Epithelial cell of esophagus (primary cell): ENCODE results near the gene HBA1.

Experiments
- DNase-seq: peaks from one replicate; pipeline ENCODE4 v3.0.0; 2010; ENCODE audit warnings: low read depth
- H3K4me3 ChIP-seq: 2 replicates; pipeline ENCODE4 v1.5.1; 2011; ENCODE audit warnings: mild to moderate bottlenecking, low read length, control low read depth
- TF ChIP-seq, protein P1 (sequence below): IDR thresholded peaks from 2 replicates; pipeline ENCODE4 v1.5.1; 2011; ENCODE audit warnings: low read depth, mild to moderate bottlenecking, low read length, control low read depth, inconsistent platforms; ENCODE audit not compliant: insufficient read depth; ENCODE audit errors: missing control alignments

The HBA1 gene

DNA sequence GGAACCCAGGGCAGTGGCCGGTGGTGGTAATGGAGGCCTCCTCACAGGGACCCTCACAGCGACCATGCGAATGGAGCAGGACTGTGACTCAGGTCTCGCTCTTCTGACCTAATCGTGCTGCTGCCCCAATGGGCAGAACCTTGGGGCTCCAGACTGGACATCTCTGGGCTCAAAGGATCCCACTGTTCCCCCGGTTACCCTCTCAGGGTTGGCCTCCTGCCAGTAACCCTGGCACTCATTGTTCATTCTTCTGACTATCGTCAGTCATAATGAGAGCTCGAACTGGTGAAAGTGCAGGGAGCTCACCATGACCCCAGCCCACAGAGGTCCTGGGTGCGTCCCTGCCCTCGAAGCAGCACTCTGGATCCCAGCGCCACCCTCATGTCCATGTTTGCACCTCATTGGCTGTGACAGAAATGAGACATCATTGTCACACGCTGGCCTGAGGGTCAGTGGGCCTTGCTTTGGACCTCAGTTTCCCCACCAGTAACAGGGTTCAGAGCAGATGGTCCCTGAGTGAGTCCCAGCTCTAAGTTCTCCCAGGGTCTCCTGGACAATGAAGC lies 34.0 kb upstream of the HBA1 start:
- TF ChIP-seq, protein P1, sequence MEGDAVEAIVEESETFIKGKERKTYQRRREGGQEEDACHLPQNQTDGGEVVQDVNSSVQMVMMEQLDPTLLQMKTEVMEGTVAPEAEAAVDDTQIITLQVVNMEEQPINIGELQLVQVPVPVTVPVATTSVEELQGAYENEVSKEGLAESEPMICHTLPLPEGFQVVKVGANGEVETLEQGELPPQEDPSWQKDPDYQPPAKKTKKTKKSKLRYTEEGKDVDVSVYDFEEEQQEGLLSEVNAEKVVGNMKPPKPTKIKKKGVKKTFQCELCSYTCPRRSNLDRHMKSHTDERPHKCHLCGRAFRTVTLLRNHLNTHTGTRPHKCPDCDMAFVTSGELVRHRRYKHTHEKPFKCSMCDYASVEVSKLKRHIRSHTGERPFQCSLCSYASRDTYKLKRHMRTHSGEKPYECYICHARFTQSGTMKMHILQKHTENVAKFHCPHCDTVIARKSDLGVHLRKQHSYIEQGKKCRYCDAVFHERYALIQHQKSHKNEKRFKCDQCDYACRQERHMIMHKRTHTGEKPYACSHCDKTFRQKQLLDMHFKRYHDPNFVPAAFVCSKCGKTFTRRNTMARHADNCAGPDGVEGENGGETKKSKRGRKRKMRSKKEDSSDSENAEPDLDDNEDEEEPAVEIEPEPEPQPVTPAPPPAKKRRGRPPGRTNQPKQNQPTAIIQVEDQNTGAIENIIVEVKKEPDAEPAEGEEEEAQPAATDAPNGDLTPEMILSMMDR, result no peak

DNA sequence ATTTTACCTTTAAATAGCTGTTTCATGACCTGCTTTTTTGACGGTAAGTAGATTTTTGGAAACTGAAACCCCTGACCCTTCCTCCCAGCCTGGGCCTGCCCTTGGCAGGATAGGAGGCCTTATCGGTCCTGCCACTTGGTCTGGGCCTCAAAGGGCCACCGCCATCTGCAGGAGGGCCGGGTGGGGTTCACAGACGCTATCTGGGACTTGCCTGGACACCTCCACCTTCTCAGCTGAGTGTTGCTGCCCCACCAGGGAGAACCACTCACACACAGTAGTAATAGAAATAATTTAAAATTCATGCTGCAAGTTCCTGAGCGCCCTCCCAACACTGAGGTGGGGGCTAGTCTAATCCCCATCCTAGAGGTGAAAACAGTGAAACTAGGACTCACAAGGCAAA lies 33.4 kb upstream of the HBA1 start:
- TF ChIP-seq, protein P1, result no peak
- DNase-seq, result no peak
- no peak overlapping the region for H3K4me3 ChIP-seq

More for the DNA sequence above, 34.0 kb upstream of the HBA1 start:
- H3K4me3 ChIP-seq, result no peak overlapping the region
- no peak for DNase-seq

DNA sequence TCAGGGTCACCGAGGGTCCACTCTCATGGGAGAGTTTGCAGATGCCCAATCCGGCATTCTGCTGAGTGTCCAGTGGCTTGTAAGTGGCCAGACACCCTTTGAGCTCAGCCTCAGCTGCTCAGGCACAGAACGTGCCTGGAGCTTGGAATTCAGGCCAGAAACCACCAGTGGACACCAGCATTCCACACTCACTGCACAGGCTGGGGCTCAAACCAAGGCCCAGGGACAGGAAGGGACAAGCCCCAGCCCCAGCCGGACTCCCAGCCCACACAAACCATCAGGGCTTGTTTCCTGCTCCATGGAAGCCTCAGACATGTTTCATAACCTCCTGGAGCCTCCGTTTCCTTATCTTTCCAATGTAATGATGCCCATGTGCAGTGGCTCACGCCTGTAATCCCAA lies 33.0 kb upstream of the HBA1 start:
- no peak overlapping the region for H3K4me3 ChIP-seq
- peak; percentile 21 for DNase-seq
- TF ChIP-seq, protein P1, result no peak

DNA sequence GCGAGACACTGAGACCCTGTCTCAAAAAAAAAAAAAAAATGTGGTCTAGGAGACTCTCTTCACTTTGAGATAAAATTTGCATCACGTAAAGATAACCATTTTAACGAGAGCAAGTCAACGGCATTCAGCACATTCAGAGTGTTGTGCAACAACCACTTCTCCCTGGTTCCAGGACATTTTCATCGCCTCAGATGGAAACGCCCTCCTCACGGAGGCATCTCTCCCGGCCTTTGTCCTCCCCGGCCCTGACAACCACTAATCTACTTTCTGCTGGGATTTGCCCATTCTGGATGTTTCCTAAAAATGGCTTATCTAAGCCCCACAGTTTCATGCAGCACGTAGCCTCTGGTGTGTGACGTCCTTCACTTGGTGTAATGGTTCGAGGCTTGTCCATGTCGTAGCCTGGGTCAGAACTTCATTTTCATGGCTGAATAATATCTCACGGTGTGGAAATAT lies 31.7 kb upstream of the HBA1 start:
- TF ChIP-seq, protein P1, result no peak

DNA sequence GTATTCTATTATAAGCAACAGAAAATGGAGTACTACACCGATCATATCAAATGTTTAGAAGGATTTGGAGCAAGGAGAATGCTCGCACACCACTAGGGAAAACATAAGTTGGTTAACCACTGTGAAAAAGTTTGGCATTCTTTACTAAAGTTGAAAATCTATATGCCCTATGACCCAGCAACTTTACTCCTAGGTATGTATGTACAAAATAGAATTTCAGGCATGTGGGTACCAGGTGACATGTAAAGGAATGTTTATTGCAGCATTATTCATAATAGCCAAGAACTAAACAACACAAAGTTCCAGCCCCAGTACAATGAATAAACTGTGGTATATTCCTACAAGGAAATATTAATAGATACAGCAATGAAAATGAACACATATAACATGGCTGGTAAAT lies 29.8 kb upstream of the HBA1 start:
- DNase-seq, result no peak
- no peak overlapping the region for H3K4me3 ChIP-seq
- TF ChIP-seq, protein P1, result no peak

More for the DNA sequence above, 31.7 kb upstream of the HBA1 start:
- no peak overlapping the region for H3K4me3 ChIP-seq
- no peak for DNase-seq

DNA sequence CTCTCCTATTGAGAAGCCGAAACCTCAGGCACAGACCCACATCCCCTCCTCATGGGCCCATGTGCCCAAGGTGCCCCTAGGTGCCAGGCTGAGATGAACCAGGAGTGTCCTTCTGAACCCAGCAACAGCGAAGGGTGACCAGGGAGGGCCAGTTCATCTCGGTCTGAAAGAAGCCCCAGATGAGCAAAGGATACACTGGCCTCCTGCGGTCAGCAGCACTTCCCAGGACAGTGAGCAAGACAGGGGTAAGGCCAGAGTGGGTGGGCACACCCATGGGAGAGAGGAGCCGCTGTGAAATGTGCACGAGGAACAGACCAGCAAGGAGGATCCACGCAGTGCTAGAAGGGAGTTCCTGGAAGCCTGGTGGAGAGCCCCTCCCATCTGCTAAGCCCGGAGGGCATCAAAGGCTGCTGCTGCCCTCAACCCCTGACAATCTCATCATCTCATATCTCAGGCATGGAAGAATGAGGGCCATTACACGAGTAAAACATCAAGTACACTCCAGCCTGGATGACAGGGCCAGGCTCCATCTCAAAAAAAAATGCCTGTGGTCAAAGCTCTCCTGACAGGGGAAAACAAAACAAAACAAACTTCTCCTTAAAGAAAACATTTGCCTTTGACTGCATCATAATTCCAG lies 27.3 kb upstream of the HBA1 start:
- TF ChIP-seq, protein P1, result no peak
- H3K4me3 ChIP-seq, result no peak overlapping the region
- no peak for DNase-seq
